Transverse colon (tissue), 4 donors: ENCODE measurements around the gene NKD1. TPM values are rescaled to one million over a fixed set of nuclear protein-coding genes. Genes with fewer than 3 reads are reported as not detected.

Experiments
- DNase-seq: peaks from one replicate; pipeline ENCODE4 v3.0.0-alpha.2; 2019
- H3K27ac ChIP-seq, 4 donors: fragments of 200-600 bp; sonication (generic); 2 replicates each; pipeline ENCODE4 v1.5.1; 2016 to 2018; ENCODE audit warnings: inconsistent platforms in 4 of 4
- H3K27me3 ChIP-seq: fragments of 200-600 bp; sonication (generic); 2 replicates; pipeline ENCODE4 v1.5.1; 2017; ENCODE audit warnings: inconsistent platforms
- H3K36me3 ChIP-seq, 4 donors: fragments of 200-600 bp; sonication (generic); 2 replicates each; pipeline ENCODE4 v1.5.1; 2017 to 2019; ENCODE audit warnings: inconsistent platforms in 4 of 4
- H3K4me1 ChIP-seq, 4 donors: fragments of 200-600 bp; sonication (generic); 2 replicates each; pipeline ENCODE4 v1.5.1; 2017 to 2020; ENCODE audit warnings: inconsistent platforms in 4 of 4
- H3K4me3 ChIP-seq, 4 donors: fragments of 200-600 bp; sonication (generic); 1 replicate in 1 of 4; 2 replicates in 3 of 4; pipeline versions ENCODE4 v1.5.1 to v1.6.1; 2017 to 2019; ENCODE audit warnings: inconsistent platforms in 4 of 4
- H3K9me3 ChIP-seq, 2 donors: fragments of 200-600 bp; sonication (generic); 2 replicates each; pipeline ENCODE4 v1.5.1; 2017 to 2019; ENCODE audit warnings: inconsistent platforms in 2 of 2
- EP300 ChIP-seq: sonication (generic); formaldehyde crosslinking; IDR thresholded peaks from one replicate; pipeline ENCODE4 v1.6.1; 2017; ENCODE audit warnings: antibody characterized with exemption, low read depth
- POLR2A ChIP-seq: fragments of 450-650 bp; IDR thresholded peaks from one replicate; pipeline ENCODE4 v1.6.1; 2016; ENCODE audit warnings: antibody characterized with exemption, mild to moderate bottlenecking, moderate library complexity
- POLR2AphosphoS5 ChIP-seq, 3 donors: sonication (generic); formaldehyde crosslinking; IDR thresholded peaks; one replicate each; pipeline ENCODE4 v1.6.1; 2016; ENCODE audit warnings: antibody characterized with exemption in 3 of 3
- WGBS, 2 donors: methylation state at CpG; one replicate each; pipeline ENCODE4 v1.1.5; 2018; ENCODE audit warnings: low coverage in 1 of 2; 5-methylcytosine and 5-hydroxymethylcytosine counted together
- in situ Hi-C, 4 donors: fragments of 200-750 bp; cut with MboI; loops; one replicate each; pipeline versions ENCODE4 v1.15.0 to v1.15.1; 2017; ENCODE audit warnings: low sequenced_read_pairs in 3 of 4, low pct_ligation_motif_present in 1 of 4, low pct_unique_long_range_greater_than_20kb in 1 of 4
- intact Hi-C: fragments of 100-400 bp; cut with DNase I; formaldehyde crosslinking; loops from one replicate; pipeline ENCODE4 v1.15.1; 2023; ENCODE audit warnings: low total_unique reads
- total RNA-seq, 4 donors: library from RNA; depleted of rRNA; stranded (reverse); fragments of >200 nt; gene quantifications; one replicate each; pipeline ENCODE4 v1.1.0, GENCODE V29; 2016
- TF ChIP-seq, protein P1 (sequence below), 5 experiments: fragments of 200-600 bp in 3 of 5; fragments of 450-650 bp in 2 of 5; sonication (generic) in 3 of 5; IDR thresholded peaks; 1 replicate in 2 of 5; 2 replicates in 3 of 5; pipeline ENCODE4 v1.5.1; 2016 to 2017; ENCODE audit warnings: antibody characterized with exemption in 5 of 5, inconsistent platforms in 3 of 5, mild to moderate bottlenecking in 2 of 5, moderate library complexity in 1 of 5

The NKD1 gene
- total RNA-seq, 4 donors from 2014 or later = 1.7 to 98.1 (median 2.5) TPM

DNA sequence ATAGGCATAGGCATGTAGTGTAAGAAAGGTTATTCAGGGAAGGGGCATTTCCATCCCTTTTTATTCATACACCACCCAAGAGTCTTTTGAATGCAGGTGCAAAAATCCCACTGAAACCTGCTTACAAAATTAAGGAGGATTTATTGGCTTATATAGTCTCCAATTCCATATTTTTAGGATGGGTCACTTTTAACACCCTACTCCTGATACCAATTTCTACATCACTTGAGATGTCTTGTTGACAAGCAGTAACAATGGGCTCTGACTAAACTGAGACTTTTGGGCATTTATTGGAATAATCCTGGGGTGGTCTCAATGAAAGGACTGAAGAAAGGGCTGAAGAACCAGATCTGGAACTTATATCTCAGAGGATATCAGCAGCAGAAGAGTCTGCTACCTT is 18.9 kb upstream of the NKD1 start:
- intact Hi-C loops = no loop called here
- in situ Hi-C loops = no loop called here

DNA sequence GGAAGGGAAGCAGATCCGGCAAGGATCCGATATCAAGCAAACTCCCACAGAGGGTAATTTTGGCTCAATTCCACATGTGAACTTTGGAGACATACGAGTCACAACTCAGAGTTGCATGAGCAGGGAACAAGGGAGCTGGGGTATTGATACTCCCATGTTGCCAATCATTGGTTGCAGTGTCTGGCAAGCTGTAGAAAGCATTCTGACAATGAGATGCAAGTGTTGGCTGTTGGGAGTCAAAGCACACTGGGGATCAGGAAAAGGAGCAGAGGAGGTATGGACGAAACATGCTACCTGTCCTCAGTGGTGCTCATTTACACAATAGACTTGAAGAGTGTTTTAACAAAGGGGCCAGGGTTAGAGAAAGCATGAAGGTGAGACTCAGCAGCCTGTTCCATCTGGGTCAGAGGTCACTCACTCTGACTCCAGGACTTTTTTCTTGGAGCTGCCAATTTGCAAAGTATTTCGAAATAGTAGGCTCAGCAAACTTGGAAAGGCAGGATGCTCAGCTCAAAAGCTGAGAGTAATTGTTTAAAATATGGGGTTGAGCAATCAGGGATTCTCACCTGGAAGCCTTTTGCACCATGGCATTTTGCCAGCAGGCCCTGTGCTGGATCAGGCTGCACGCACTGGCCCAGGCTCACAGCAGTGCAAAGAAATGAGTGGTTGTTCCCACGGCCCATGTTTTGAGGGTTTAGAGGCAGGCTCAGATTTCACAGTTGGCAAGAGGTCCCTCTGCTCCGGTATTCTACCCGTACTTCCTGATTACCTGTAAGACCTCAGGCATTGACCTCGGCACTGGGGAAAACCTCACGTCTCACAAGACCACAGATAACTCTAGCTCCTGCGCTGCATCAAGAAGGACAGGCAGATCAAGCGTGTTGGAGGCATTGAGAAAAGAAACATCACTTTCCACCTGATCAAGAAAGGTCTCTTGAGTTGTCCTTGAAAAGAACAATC is 17.6 kb upstream of the NKD1 start:
- Histone ChIP-seq H3K4me1 (no peaks in the 10 kb centered on the region), H3K27me3 (no peaks in the 10 kb centered on the region), H3K4me3 (no peak overlapping the region), H3K9me3 (no peaks in the 10 kb centered on the region), H3K36me3 (no peaks in the 10 kb centered on the region), H3K27ac (no peak overlapping the region)
- intact Hi-C loops (loop anchor here (10.0 kb wide), 1 partner anchor 156 kb away; no protein-coding TSS in a partner anchor), in situ Hi-C loops (no loop called here)
- 82 to 100% methylated on average over 3 to 13 of the region's 13 CpGs for WGBS, 2 donors
- DNase-seq = no peak
- TF ChIP-seq EP300 = no peak
- TF ChIP-seq, protein P1, sequence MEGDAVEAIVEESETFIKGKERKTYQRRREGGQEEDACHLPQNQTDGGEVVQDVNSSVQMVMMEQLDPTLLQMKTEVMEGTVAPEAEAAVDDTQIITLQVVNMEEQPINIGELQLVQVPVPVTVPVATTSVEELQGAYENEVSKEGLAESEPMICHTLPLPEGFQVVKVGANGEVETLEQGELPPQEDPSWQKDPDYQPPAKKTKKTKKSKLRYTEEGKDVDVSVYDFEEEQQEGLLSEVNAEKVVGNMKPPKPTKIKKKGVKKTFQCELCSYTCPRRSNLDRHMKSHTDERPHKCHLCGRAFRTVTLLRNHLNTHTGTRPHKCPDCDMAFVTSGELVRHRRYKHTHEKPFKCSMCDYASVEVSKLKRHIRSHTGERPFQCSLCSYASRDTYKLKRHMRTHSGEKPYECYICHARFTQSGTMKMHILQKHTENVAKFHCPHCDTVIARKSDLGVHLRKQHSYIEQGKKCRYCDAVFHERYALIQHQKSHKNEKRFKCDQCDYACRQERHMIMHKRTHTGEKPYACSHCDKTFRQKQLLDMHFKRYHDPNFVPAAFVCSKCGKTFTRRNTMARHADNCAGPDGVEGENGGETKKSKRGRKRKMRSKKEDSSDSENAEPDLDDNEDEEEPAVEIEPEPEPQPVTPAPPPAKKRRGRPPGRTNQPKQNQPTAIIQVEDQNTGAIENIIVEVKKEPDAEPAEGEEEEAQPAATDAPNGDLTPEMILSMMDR (IDR thresholded peaks at IDR 0.05) = no peak
- TF ChIP-seq POLR2AphosphoS5 (IDR thresholded peaks at IDR 0.05) = no peak
- no peak for TF ChIP-seq POLR2A

More for the DNA sequence above, 18.9 kb upstream of the NKD1 start:
- no peak for DNase-seq
- Histone ChIP-seq H3K9me3 (no peaks in the 10 kb centered on the region), H3K27ac (no peak overlapping the region), H3K27me3 (no peaks in the 10 kb centered on the region), H3K4me3 (no peak overlapping the region), H3K4me1 (no peaks in the 10 kb centered on the region), H3K36me3 (no peaks in the 10 kb centered on the region)
- TF ChIP-seq, protein P1 (IDR thresholded peaks at IDR 0.05) = no peak

DNA sequence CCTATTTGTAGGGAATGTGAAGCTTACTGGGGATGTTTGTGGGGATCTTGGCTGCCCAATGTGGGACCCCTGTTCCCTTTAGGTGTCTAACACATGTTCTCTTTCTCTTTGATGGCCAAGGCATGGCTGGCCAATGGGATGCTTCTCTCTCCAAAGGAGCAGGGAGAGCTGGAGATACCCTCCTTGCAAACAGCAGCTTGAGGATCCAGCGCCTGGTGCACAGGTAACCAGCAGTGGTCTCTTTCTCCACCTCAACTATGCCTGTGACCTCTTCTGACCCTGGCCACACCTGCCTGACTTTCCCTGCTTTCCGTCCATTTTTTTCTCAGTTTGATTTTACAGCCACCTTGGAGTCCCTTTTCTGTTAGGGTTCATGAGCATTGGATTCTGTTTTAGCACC is 16.8 kb upstream of the NKD1 start:
- no peak for DNase-seq
- H3K4me1 ChIP-seq = no peaks in the 10 kb centered on the region
- H3K27me3 ChIP-seq = no peaks in the 10 kb centered on the region
- H3K4me3 ChIP-seq = no peak overlapping the region
- WGBS, 2 donors = 82 to 83% methylated on average over 2 of the region's 2 CpGs
- intact Hi-C loops (loop anchor here (10.0 kb wide), 1 partner anchor 157 kb away; no protein-coding TSS in a partner anchor), in situ Hi-C loops (no loop called here)
- no peaks in the 10 kb centered on the region for H3K9me3 ChIP-seq
- TF ChIP-seq POLR2A (no peak), EP300 (no peak), POLR2AphosphoS5 (IDR thresholded peaks at IDR 0.05) (no peak)
- TF ChIP-seq, protein P1 (IDR thresholded peaks at IDR 0.05) = no peak
- no peaks in the 10 kb centered on the region for H3K36me3 ChIP-seq
- no peak overlapping the region for H3K27ac ChIP-seq

DNA sequence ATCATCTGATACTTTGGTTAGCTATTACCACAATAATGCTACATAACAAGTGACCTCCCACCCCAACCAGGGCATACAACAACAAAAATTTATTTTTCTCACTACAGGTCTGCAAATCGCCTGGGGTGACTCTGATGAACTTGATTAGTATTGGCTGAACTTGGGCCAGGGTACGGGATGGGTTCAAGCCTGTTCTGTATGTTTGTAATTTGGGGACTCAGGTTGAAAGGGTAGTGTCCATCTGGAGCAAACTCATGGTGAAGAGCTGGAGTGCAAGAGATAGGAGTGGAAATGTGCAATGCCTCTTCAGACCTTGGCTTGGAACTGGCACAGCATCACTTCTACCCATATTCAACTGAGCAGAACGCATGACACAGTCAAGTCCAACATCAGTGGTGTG is 16.3 kb upstream of the NKD1 start:
- Histone ChIP-seq H3K36me3 (no peaks in the 10 kb centered on the region), H3K4me1 (no peaks in the 10 kb centered on the region), H3K9me3 (no peaks in the 10 kb centered on the region), H3K27me3 (no peaks in the 10 kb centered on the region), H3K4me3 (no peak overlapping the region), H3K27ac (no peak overlapping the region)
- no peak for TF ChIP-seq POLR2A
- no peak for TF ChIP-seq POLR2AphosphoS5 (IDR thresholded peaks at IDR 0.05)
- TF ChIP-seq, protein P1 (IDR thresholded peaks at IDR 0.05) = no peak
- TF ChIP-seq EP300 = no peak
- 83% methylated on average over 3 of the region's 3 CpGs; no CpG with 5 or more reads in 1 of the 2 donors for WGBS, 2 donors
- no peak for DNase-seq
- in situ Hi-C loops = no loop called here
- intact Hi-C loops = loop anchor here (10.0 kb wide), 1 partner anchor 157 kb away; no protein-coding TSS in a partner anchor
